ENCODE data around the gene NEU2. TPM values are rescaled to one million over a fixed set of nuclear protein-coding genes. Genes with fewer than 3 reads are reported as not detected.

The NEU2 gene
- polyA plus RNA-seq, 1 donor from 2014 or later = not detected

DNA sequence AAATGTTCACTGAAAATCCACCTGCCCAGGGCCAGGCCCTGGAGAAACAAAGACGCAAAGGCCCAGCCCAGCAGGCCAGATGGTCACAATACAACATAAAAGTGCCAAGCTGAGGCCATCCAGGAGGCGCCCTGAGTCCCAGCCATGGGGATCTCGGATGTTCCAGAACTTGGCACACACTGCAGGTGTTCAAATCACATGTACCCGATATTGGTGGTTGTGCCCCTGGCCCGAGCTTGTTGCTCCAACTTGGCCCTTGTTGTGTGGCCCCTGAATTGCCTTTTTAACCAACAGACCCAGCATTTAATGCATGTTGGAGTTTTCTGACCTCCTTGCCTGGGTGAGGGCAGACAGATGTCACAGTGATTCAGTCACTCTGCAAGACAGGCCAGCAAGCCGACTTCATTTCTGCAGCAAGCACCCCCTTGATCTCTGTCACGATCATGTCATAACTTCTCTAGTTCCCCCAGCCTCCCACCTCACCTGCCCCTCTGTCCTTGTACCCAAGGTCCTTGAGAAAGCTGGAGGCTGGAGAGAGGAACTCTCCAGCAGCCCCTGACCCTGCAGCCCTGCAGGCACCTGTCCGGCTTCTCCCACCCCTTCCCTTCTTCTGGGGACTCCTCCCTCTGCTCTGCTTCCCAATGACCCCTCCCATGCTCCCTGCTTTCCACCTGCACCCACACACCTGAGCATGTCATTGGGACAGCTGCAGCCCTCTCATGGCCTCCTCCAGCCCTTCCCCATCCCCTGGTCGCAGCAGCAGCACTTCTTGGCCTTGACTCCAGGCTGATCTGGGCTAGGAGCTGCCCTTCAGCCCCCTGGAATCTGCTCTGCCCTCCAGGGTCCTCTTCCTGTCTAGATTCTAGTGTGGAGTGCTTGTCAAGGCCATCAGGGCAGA is 28.6 kb upstream of the NEU2 start:
- H3K4me3 Mint-ChIP-seq = no peak overlapping the region
- H3K27ac Mint-ChIP-seq = peak overlapping the region in 1 of 3 donors; percentile 50

DNA sequence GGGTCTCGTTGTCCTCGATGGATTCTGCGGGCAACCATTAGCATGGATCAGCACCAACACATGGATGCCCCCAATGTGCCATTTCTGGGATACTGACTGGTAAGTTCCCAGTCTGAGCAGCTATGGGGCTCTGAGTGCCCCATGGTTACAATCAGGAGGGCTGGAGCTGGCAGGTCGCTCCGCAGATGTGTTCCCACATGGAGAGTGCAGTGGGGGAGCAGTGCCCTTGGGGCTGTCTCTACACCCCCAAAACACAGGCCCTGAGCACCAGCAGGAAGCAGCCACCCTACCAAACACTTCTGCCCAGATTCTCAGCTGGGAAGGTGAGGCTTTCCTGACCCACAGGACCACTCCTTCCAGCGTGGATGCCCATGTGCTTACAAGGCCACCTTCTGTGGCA is 27.4 kb upstream of the NEU2 start:
- Mint-ChIP-seq H3K4me1 (peaks cover 0 to 1% (median 0%) of the 10 kb centered on the region in 3 donors), H3K27ac (no peak overlapping the region), H3K4me3 (no peak overlapping the region), H3K9me3 (no peaks in the 10 kb centered on the region), H3K36me3 (peaks cover 1% of the 10 kb centered on the region), H3K27me3 (peaks cover 5% of the 10 kb centered on the region)

More for the DNA sequence above, 28.6 kb upstream of the NEU2 start:
- Mint-ChIP-seq H3K27me3 (peaks cover 5% of the 10 kb centered on the region), H3K9me3 (no peaks in the 10 kb centered on the region), H3K36me3 (peaks cover 1% of the 10 kb centered on the region), H3K4me1 (no peaks in the 10 kb centered on the region)

DNA sequence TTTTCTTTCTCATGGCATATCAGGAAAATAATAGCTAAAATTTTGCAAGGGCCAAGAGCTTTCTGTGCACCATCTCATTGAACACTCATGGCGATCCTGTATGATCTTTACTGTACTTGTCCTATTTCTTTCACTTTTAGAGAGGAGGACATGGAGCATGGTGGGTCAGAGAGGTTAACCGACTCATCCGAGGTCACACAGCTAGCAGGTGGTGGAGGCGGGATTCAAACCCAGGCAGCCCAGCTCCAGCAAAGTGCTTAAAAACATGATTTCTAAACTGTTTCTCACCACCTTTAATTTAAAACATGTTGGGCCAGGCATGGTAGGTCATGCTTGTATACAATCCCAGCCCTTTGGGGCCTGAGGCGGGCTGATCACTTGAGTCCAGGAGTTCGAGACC is 25.8 kb upstream of the NEU2 start:
- peaks cover 0 to 1% (median under 1%) of the 10 kb centered on the region in 3 donors for H3K4me1 Mint-ChIP-seq
- H3K27ac Mint-ChIP-seq = no peak overlapping the region
- no peaks in the 10 kb centered on the region for H3K36me3 Mint-ChIP-seq
- H3K27me3 Mint-ChIP-seq = peaks cover 5% of the 10 kb centered on the region
- H3K4me3 Mint-ChIP-seq = no peak overlapping the region
- H3K9me3 Mint-ChIP-seq = no peaks in the 10 kb centered on the region

DNA sequence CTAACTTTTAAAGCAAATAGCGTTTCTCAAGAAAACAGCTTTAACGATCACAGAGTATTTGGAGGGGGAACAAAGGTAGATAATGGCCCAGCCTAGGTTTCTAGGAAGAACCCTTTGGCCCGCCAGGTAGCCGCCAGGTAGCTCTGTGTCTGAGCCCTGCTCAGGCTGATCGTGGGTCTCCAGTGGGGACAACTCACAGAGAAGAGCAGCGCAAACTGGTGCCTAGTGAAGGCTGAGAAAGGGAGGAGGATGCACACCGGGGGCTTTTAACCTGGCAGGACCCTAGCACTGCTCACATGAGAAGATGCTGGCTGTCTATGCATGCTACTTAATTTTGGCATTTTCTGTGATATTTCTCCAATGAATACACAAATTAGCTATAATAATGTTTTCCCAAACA is 25.2 kb upstream of the NEU2 start:
- Mint-ChIP-seq H3K4me3 (no peak overlapping the region), H3K36me3 (no peaks in the 10 kb centered on the region), H3K27ac (no peak overlapping the region), H3K4me1 (peaks cover 0 to 3% (median 1%) of the 10 kb centered on the region in 3 donors), H3K9me3 (no peaks in the 10 kb centered on the region), H3K27me3 (peaks cover 6% of the 10 kb centered on the region)

DNA sequence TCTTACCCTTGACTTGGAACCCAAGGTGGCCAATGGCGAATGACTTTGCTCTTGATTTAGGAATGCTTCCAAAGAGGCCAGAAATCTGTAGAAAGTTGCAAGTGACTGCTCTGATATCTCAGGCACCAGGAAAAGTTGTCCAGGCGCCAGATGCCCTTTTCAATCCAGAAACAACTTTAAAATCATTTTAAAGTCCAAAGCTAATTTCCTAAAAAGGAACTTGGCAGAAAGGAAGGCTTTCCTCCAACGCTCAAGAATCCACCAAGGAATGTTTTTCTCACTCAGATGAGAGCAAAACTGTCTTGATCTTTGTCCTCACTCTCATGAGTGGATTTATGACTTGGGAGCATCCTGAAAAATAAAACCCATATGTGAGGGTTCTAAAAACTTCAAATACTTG is 24.7 kb upstream of the NEU2 start:
- H3K4me1 Mint-ChIP-seq = peaks cover 0 to 3% (median 1%) of the 10 kb centered on the region in 3 donors
- peaks cover 8% of the 10 kb centered on the region for H3K27me3 Mint-ChIP-seq
- H3K36me3 Mint-ChIP-seq = no peaks in the 10 kb centered on the region
- no peak overlapping the region for H3K4me3 Mint-ChIP-seq
- no peak overlapping the region for H3K27ac Mint-ChIP-seq
- H3K9me3 Mint-ChIP-seq = no peaks in the 10 kb centered on the region

DNA sequence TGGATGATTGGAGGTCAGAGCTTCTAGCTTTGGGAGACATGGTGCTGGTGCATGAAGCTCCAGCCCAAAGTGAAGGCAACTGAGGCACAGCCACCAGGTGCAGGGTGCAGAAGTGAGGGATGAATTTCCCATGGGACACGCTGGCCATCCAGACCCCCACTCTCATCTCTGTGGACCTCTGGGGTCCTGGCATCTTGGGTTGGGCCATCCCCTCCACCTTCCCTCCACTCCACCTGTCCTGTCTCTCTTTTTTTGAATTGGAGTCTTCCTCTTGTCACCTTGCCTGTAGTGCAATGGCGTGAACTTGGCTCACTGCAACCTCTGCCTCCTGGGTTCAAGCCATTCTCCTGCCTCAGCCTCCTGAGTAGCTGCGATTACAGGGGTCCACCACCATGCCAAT is 22.8 kb upstream of the NEU2 start:
- no peak overlapping the region for H3K4me3 Mint-ChIP-seq
- no peak overlapping the region for H3K27ac Mint-ChIP-seq

DNA sequence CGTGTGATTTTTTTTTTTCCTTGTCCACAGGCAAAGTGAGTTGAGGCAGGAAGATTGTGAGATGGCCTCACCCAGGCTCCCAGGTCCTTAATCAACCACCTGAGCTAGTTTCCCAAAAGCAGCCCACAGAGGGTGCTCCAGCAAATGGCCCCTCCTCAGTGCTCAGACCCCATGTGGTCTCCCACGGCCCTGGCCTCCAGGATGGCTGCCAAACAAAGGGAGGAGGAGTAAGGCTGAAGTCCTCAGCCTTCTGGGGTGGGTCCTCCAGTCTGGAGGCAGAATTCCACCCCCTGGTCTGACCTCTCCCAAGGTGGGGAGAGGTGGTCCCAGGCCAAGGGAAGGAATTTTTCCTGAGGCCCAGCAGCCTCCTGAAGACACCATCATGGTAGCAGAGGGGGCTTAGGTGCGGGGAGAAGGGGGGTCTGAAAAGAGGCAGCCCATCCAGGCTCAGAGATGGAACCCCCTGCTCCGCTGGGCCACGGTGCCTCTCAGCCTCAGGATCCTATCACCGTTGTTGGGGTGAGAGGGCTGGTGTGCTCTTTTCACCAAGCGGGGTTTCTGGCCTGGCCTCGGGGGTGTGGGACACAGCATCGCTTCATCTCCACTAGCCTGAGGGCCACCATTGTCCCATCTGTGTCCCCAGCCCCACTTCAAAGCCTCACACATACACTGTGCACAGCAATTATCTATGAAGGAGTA is 21.8 kb upstream of the NEU2 start:
- peaks cover 0 to 3% (median 3%) of the 10 kb centered on the region in 3 donors for H3K4me1 Mint-ChIP-seq
- H3K27ac Mint-ChIP-seq = no peak overlapping the region
- H3K9me3 Mint-ChIP-seq = no peaks in the 10 kb centered on the region
- peaks cover 2% of the 10 kb centered on the region for H3K27me3 Mint-ChIP-seq
- H3K36me3 Mint-ChIP-seq = peaks cover 3% of the 10 kb centered on the region
- no peak overlapping the region for H3K4me3 Mint-ChIP-seq

More for the DNA sequence above, 22.8 kb upstream of the NEU2 start:
- Mint-ChIP-seq H3K36me3 (no peaks in the 10 kb centered on the region), H3K4me1 (peaks cover 0 to 3% (median 3%) of the 10 kb centered on the region in 3 donors), H3K9me3 (no peaks in the 10 kb centered on the region), H3K27me3 (peaks cover 5% of the 10 kb centered on the region)

DNA sequence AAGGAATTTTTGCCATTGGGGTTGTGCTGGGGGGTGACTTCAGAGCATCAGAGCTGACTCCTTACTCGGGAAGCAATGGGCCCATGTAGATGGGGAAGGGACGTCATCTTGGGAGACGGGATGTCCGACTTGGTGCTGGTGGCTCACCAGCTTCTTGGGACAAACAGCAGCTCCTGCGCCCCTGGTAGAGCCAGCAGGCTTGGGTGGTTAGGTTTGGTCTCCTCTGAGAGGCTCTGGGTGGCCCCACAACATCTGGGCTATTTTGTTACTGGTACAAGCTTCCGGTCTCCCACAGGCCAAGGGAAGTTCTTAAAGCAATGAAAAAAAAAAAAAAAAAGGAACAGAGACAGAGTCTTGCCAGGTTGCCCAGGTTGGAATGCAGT is 21.2 kb upstream of the NEU2 start:
- Mint-ChIP-seq H3K27ac (no peak overlapping the region), H3K9me3 (no peaks in the 10 kb centered on the region), H3K27me3 (peaks cover 2% of the 10 kb centered on the region), H3K4me3 (no peak overlapping the region), H3K36me3 (peaks cover 3% of the 10 kb centered on the region), H3K4me1 (peaks cover 0 to 3% (median 3%) of the 10 kb centered on the region in 3 donors)

DNA sequence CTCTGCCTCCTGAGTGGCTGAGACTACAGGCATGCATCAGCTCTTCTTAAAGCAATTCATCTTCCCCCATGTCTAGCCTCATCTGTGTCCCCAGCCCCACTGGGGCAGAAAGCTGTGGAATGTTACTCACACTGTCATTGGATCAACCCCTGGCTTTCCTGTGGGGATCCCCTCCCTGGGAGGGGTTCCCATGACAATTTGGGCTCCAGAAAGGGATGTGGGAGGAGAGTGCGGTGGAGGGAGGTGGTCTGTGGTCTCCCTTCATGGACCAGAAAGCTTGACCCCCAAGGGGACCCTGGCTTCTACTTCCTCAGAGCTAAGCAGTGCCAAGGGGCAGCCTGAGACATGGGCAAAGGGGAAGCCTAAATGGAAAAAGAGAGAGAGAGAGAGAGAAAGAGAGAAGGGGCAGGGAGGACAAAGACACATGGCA is 20.8 kb upstream of the NEU2 start:
- H3K4me3 Mint-ChIP-seq = no peak overlapping the region
- peaks cover 0 to 3% (median 3%) of the 10 kb centered on the region in 3 donors for H3K4me1 Mint-ChIP-seq
- H3K36me3 Mint-ChIP-seq = peaks cover 3% of the 10 kb centered on the region
- peaks cover 2% of the 10 kb centered on the region for H3K27me3 Mint-ChIP-seq
- no peak overlapping the region for H3K27ac Mint-ChIP-seq
- no peaks in the 10 kb centered on the region for H3K9me3 Mint-ChIP-seq

DNA sequence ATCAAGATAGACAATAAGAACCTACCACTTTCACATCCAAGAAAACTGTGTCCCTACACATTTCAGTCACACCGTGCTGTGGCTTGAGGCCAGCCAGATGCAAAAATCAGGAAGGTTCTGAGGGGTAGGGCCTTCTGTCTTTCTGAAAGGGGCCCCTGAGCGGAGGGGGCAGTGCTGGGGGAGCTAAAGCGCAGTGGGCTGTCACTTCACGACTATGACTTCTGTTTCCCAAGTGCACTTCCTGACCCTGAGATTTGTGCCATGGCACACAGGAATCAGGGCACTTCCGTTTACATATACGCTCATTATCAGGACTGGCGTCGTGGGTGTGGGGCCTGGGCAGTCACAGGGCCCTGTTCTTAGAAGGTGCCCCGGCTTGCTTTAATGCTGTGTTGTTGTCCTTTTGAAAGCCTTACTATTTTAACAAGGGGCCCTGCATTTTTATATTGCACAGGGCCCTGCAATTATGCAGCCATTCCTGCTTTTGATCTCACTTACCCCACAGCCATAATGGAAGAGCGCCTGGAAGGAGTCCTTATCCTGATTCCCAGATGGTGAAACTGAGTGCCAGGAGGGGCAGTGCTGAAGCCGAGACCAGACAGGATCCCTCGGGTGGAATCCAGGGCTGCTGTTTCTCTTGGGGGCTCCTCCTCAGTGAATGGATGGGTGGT is 20.0 kb upstream of the NEU2 start:
- Mint-ChIP-seq H3K9me3 (peaks cover 0 to 2% (median 0%) of the 10 kb centered on the region in 3 donors), H3K27ac (no peak overlapping the region), H3K4me3 (no peak overlapping the region), H3K36me3 (peaks cover 3% of the 10 kb centered on the region), H3K4me1 (peaks cover 0 to 3% (median 3%) of the 10 kb centered on the region in 3 donors), H3K27me3 (peaks cover 2% of the 10 kb centered on the region)

DNA sequence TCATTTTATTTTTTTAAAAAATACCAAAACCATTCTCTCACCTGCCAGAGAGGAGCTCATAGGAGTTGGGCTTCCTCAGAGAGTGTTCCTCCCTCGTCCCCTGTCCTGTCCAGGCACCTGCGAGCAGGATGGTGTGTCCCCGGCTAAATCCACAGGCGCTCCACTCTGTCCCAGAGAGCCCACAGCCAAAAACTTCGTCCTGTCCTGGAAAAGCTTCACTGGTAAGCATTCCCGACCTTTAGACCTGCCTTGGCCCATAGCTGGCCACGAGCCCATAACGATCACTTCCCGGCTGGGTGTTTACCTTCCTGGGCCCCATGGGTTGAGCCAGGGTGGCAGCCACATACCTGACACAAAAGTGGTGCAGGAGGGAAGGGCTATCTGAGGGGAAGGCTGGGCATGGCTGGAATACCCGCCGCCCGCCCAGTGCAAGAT is 19.4 kb upstream of the NEU2 start, which contains the start of gene NGEF:
NGEF (minus strand) TSS at position 230 of the 435 bp plus-strand sequence. CDS start 38,366 bp downstream, outside the sequence.
- Mint-ChIP-seq H3K9me3 (peaks cover 0 to 4% (median 0%) of the 10 kb centered on the region in 3 donors), H3K4me1 (peaks cover 0 to 3% (median 3%) of the 10 kb centered on the region in 3 donors), H3K4me3 (no peak within 1 kb of the TSS), H3K27ac (peak within 1 kb of the TSS in 1 of 3 donors; percentile 37), H3K36me3 (peaks cover 3% of the 10 kb centered on the region), H3K27me3 (peaks cover 2% of the 10 kb centered on the region)

DNA sequence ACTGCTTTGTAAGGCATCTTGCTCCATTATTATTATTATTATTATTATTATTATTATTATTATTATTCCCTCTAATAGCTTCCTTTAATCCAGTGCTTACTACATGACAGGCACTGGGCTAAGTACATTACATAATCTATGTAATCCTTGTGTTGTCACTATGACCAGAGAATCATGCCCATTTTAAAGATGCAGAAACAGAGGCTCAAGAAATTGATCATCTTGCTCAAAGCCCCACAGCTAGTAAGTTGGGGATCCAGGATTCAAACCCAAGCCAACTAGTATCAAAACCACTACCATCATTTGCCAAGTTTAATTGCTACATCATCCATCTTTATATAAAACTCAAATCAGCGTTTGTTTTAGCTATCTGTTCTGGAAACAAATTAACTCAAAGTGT is 18.8 kb upstream of the NEU2 start:
- Mint-ChIP-seq H3K4me3 (no peak overlapping the region), H3K27me3 (peaks cover 2% of the 10 kb centered on the region), H3K36me3 (peaks cover 3% of the 10 kb centered on the region), H3K9me3 (peaks cover 0 to 4% (median 0%) of the 10 kb centered on the region in 3 donors), H3K4me1 (peaks cover 0 to 3% (median 3%) of the 10 kb centered on the region in 3 donors), H3K27ac (peak overlapping the region in 1 of 3 donors; percentile 37)

DNA sequence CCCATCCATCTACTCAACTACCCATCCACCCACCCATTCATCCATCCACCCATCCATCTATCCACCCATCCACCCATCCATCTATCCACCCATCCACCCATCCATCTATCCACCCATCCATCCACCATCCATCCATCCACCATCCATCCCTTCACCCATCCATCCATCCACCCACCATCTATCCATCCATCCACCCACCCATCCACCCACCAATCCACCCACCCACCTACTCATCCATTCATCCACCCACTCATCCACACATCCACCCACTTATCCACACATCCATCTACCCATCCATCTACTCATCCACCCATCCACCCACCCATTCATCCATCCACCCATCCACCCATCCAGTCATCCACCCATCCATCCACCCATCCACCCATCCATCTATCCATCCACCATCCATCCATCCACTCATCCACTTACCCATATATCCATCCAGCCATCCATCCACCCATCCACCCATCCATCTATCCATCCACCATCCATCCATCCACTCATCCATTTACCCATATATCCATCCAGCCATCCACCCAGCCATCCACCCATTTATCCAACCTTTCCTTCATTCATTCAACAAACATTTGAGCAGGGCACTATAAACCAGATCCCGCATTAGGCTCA is 17.3 kb upstream of the NEU2 start:
- Mint-ChIP-seq H3K9me3 (peaks cover 0 to 4% (median 0%) of the 10 kb centered on the region in 3 donors), H3K4me3 (no peak overlapping the region), H3K27me3 (peaks cover 2% of the 10 kb centered on the region), H3K4me1 (peaks cover 0 to 3% (median 1%) of the 10 kb centered on the region in 3 donors), H3K36me3 (peaks cover 3% of the 10 kb centered on the region), H3K27ac (no peak overlapping the region)

DNA sequence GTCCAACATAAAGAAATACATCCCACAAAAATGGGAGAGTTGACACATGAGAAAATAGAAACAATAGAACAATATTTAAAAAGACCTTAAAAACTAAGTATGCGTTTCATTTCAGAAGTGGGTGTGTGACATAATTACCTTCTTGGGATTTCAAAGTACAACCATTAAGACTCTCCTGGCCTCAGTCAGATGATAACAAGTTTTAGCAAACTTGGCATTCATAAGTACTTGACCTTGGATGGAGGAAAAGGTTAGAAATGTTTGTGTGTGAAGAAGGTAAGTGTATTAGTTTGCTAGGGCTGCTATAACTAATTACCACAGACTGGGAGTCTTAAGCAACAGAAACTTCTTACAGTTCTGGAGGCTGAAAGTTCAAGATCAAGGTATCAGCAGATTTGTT is 14.5 kb upstream of the NEU2 start:
- Mint-ChIP-seq H3K36me3 (peaks cover 3% of the 10 kb centered on the region), H3K27me3 (no peaks in the 10 kb centered on the region), H3K4me1 (peaks cover 0 to 1% (median 0%) of the 10 kb centered on the region in 3 donors), H3K4me3 (no peak overlapping the region), H3K27ac (peak overlapping the region in 1 of 3 donors; percentile 76), H3K9me3 (peaks cover 0 to 4% (median 0%) of the 10 kb centered on the region in 3 donors)
